BE2C (cell line): ENCODE data around the gene NINL.
"Not testable (repeated sequence)": the region's sequence is repeated elsewhere in the genome, so short reads cannot be mapped to it uniquely, and the experiment has no call there.

Experiments
- DNase-seq: peaks from one replicate; pipeline ENCODE4 v3.0.0-alpha.2; 2020
- H3K27me3 ChIP-seq: fragments of 250-450 bp; sonication (Bioruptor Pico); 2 replicates; pipeline ENCODE4 v1.5.1; 2020; ENCODE audit warnings: mild to moderate bottlenecking
- H3K36me3 ChIP-seq: fragments of 250-450 bp; sonication (Bioruptor Pico); 2 replicates; pipeline ENCODE4 v1.5.1; 2020; ENCODE audit warnings: mild to moderate bottlenecking
- H3K4me1 ChIP-seq: fragments of 250-450 bp; sonication (Bioruptor Pico); 2 replicates; pipeline ENCODE4 v1.5.1; 2020
- H3K4me3 ChIP-seq: 2 replicates; pipeline ENCODE4 v1.5.1; 2011; ENCODE audit warnings: low read depth, low read length
- H3K9me3 ChIP-seq: fragments of 250-450 bp; sonication (Bioruptor Pico); 2 replicates; pipeline ENCODE4 v1.5.1; 2020
- TF ChIP-seq, protein P1 (sequence below): IDR thresholded peaks from 2 replicates; pipeline ENCODE4 v1.5.1; 2012; ENCODE audit warnings: mild to moderate bottlenecking, low read depth, low read length

NINL gene

GRCh38 chr20:25592135-25592852 lies 7.0 kb upstream of the NINL start:
- no peaks in the 10 kb centered on the region for H3K4me1 ChIP-seq
- no peak overlapping the region for H3K4me3 ChIP-seq
- DNase-seq: no peak
- no peaks in the 10 kb centered on the region for H3K36me3 ChIP-seq
- TF ChIP-seq, protein P1, sequence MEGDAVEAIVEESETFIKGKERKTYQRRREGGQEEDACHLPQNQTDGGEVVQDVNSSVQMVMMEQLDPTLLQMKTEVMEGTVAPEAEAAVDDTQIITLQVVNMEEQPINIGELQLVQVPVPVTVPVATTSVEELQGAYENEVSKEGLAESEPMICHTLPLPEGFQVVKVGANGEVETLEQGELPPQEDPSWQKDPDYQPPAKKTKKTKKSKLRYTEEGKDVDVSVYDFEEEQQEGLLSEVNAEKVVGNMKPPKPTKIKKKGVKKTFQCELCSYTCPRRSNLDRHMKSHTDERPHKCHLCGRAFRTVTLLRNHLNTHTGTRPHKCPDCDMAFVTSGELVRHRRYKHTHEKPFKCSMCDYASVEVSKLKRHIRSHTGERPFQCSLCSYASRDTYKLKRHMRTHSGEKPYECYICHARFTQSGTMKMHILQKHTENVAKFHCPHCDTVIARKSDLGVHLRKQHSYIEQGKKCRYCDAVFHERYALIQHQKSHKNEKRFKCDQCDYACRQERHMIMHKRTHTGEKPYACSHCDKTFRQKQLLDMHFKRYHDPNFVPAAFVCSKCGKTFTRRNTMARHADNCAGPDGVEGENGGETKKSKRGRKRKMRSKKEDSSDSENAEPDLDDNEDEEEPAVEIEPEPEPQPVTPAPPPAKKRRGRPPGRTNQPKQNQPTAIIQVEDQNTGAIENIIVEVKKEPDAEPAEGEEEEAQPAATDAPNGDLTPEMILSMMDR: no peak
- no peaks in the 10 kb centered on the region for H3K27me3 ChIP-seq
- no peaks in the 10 kb centered on the region for H3K9me3 ChIP-seq

DNA sequence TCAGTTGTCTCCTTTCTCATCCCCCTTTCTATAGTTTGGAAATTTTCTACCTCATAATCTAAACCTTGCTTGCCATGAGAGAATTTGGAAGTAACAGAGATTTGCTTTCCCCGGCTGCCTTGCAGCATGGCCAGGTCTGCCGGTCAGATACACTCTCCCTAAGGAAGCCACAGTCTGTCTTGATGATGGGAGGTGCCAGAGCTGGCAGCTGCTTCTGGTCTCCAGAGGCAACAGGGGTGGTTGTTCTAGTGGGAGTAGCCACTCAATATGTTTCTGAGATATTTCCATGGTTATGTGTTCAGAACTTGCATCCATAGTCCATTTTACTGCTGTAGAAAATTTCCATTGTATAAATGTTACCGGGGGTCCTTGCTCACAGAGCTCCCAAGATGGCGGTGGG lies 5.4 kb upstream of the NINL start:
- DNase-seq, H3K4me1 ChIP-seq, H3K4me3 ChIP-seq, H3K9me3 ChIP-seq, H3K36me3 ChIP-seq, H3K27me3 ChIP-seq: not testable (repeated sequence)

DNA sequence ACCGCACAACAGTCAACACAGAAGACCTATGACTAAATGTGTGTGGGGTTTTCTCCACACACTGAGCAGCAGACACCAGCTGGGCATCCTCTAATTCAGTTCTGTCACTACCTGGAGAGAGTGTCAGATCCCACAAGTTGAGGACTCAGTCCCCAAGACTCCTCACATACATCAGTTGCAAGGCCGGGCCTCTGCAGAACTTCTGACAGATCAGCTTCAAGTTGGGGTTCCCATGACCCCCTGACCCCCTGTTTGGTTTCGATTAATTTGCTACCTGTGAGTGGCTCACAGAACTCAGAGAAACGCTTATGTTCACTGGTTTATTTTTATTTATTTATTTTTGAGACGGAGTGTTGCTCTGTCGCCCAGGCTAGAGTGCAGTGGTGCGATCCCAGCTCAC lies 3.2 kb upstream of the NINL start:
- Histone ChIP-seq H3K27me3 (peaks cover 12% of the 10 kb centered on the region), H3K4me1 (no peaks in the 10 kb centered on the region), H3K36me3 (no peaks in the 10 kb centered on the region), H3K4me3 (no peak overlapping the region), H3K9me3 (no peaks in the 10 kb centered on the region)
- TF ChIP-seq, protein P1: no peak
- DNase-seq: no peak

GRCh38 chr20:25587536-25587935 lies 2.2 kb upstream of the NINL start:
- no peak overlapping the region for H3K4me3 ChIP-seq
- H3K4me1 ChIP-seq: no peaks in the 10 kb centered on the region
- no peak for DNase-seq
- no peaks in the 10 kb centered on the region for H3K36me3 ChIP-seq
- no peaks in the 10 kb centered on the region for H3K9me3 ChIP-seq
- TF ChIP-seq, protein P1: no peak
- peaks cover 12% of the 10 kb centered on the region for H3K27me3 ChIP-seq

DNA sequence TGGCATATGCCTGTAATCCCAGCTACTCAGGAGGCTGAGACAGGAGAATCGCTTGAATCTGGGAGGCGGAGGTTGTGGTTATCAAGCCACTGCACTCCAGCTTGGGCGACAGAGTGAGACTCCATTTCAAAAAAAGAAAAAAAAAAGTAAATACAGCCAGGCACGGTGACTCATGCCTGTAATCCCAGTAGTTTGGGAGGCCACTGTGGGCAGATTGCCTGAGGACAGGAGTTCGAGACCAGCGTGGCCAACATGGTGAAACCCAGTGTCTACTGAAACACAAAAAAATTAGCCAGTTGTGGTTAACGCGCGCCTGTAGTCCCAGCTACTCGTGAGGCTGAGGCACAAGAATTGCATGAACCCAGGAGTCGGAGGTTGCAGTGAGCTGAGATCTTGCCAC lies 1.5 kb upstream of the NINL start:
- no peak overlapping the region for H3K4me3 ChIP-seq
- DNase-seq: no peak
- TF ChIP-seq, protein P1: no peak
- H3K27me3 ChIP-seq: peaks cover 12% of the 10 kb centered on the region
- no peaks in the 10 kb centered on the region for H3K36me3 ChIP-seq
- H3K4me1 ChIP-seq: no peaks in the 10 kb centered on the region
- no peaks in the 10 kb centered on the region for H3K9me3 ChIP-seq

GRCh38 chr20:25583607-25584006 lies 1.7 kb downstream of the NINL start:
- not testable (repeated sequence) for H3K4me1 ChIP-seq

GRCh38 chr20:25580711-25581110 lies 4.6 kb downstream of the NINL start:
- DNase-seq: no peak

More at GRCh38 chr20:25583607-25584006, 1.7 kb downstream of the NINL start:
- not testable (repeated sequence) for DNase-seq, H3K4me3 ChIP-seq, H3K36me3 ChIP-seq, H3K9me3 ChIP-seq
- peaks cover 12% of the 10 kb centered on the region for H3K27me3 ChIP-seq

More at GRCh38 chr20:25580711-25581110, 4.6 kb downstream of the NINL start:
- Histone ChIP-seq H3K36me3 (no peaks in the 10 kb centered on the region), H3K4me1 (no peaks in the 10 kb centered on the region), H3K9me3 (no peaks in the 10 kb centered on the region), H3K4me3 (no peak overlapping the region), H3K27me3 (peaks cover 12% of the 10 kb centered on the region)
- TF ChIP-seq, protein P1: no peak
